Stimulated activated CD8-positive, alpha-beta memory T cell treated with anti-CD3 and anti-CD28 coated beads, Interleukin-7, amount 100 ng/mL, for 1 hour (primary cell): ENCODE results near the gene IGHMBP2.

Experiments
- DNase-seq, 2 donors: peaks; one replicate each; pipeline ENCODE4 v3.0.0-alpha.2; 2020; ENCODE audit warnings: low read depth in 2 of 2

The IGHMBP2 gene

GRCh38 chr11:68980776-68981065, 77.0 kb downstream of the IGHMBP2 start, which contains the start of gene MRGPRD:
Gene MRGPRD, minus strand, starts transcription at chr11:68980986. Its CDS starts 0 bp downstream, at chr11:68980986.
- DNase-seq = no peak

GRCh38 chr11:68982134-68982533, 78.4 kb downstream of the IGHMBP2 start:
- DNase-seq = no peak

GRCh38 chr11:68983801-68984200, 80.1 kb downstream of the IGHMBP2 start:
- DNase-seq = no peak

- DNase-seq = no peak
Measured at GRCh38 chr11:68987211-68987610, 83.5 kb downstream of the IGHMBP2 start.

GRCh38 chr11:68988491-68988890, 84.8 kb downstream of the IGHMBP2 start:
- no peak for DNase-seq
